Measurements from ENCODE around the gene CD300LB.
"Not testable (repeated sequence)": the region's sequence is repeated elsewhere in the genome, so short reads cannot be mapped to it uniquely, and the experiment has no call there.

CD300LB gene

GRCh38 chr17:74561586-74561985, 30.3 kb upstream of the CD300LB start:
- TF ChIP-seq CTCF (IDR thresholded peaks at IDR 0.05) (no peak), ZFX (IDR thresholded peaks at IDR 0.05; ENCODE audit: borderline replicate concordance) (no peak)
- H3K27ac ChIP-seq = no peak overlapping the region

- H3K27ac ChIP-seq = no peak overlapping the region
- TF ChIP-seq ZFX (IDR thresholded peaks at IDR 0.05; ENCODE audit: borderline replicate concordance) = no peak
- TF ChIP-seq CTCF (IDR thresholded peaks at IDR 0.05) = no peak
These were observed 27.7 kb upstream of the CD300LB start for GRCh38 chr17:74558882-74559519.

GRCh38 chr17:74558402-74558801, 27.1 kb upstream of the CD300LB start:
- not testable (repeated sequence) for H3K27ac ChIP-seq

- no peak overlapping the region for H3K27ac ChIP-seq
- TF ChIP-seq ZFX (IDR thresholded peaks at IDR 0.05; ENCODE audit: borderline replicate concordance) = no peak
These were observed 24.2 kb upstream of the CD300LB start for GRCh38 chr17:74555427-74555940.

GRCh38 chr17:74554909-74555308, 23.6 kb upstream of the CD300LB start:
- no peak for TF ChIP-seq ZFX (IDR thresholded peaks at IDR 0.05; ENCODE audit: borderline replicate concordance)
- no peak for TF ChIP-seq CTCF (IDR thresholded peaks at IDR 0.05)

GRCh38 chr17:74552037-74552436, 20.8 kb upstream of the CD300LB start:
- no peak for TF ChIP-seq ZFX (IDR thresholded peaks at IDR 0.05; ENCODE audit: borderline replicate concordance)
- no peak for TF ChIP-seq CTCF (IDR thresholded peaks at IDR 0.05)
- H3K27ac ChIP-seq = no peak overlapping the region

More at GRCh38 chr17:74554909-74555308, 23.6 kb upstream of the CD300LB start:
- no peak overlapping the region for H3K27ac ChIP-seq

- no peak for TF ChIP-seq ZFX (IDR thresholded peaks at IDR 0.05; ENCODE audit: borderline replicate concordance)
- no peak for TF ChIP-seq CTCF (IDR thresholded peaks at IDR 0.05)
- H3K27ac ChIP-seq = no peak overlapping the region
These were observed 19.3 kb upstream of the CD300LB start for GRCh38 chr17:74550602-74551001.

- no peak overlapping the region for H3K27ac ChIP-seq
- no peak for TF ChIP-seq CTCF (IDR thresholded peaks at IDR 0.05)
- TF ChIP-seq ZFX (IDR thresholded peaks at IDR 0.05; ENCODE audit: borderline replicate concordance) = no peak
These were observed 18.1 kb upstream of the CD300LB start for GRCh38 chr17:74549343-74549742.
